Measurements from ENCODE around the gene CHRNB2. TPM values are rescaled to one million over a fixed set of nuclear protein-coding genes. Genes with fewer than 3 reads are reported as not detected.
"Not testable (repeated sequence)": the region's sequence is repeated elsewhere in the genome, so short reads cannot be mapped to it uniquely, and the experiment has no call there.

Gene CHRNB2
- total RNA-seq (2014; rRNA removed; shearing (Covaris generic)): 0.82 and 1.5 TPM in 2 replicates
- polyA plus RNA-seq (2015; cell fraction: cytosol; rRNA removed): 1.1 and 2.6 TPM in 2 replicates
- 1.1 and 2.1 TPM in 2 replicates for polyA plus RNA-seq (2015; cell fraction: nucleus; rRNA removed)

DNA sequence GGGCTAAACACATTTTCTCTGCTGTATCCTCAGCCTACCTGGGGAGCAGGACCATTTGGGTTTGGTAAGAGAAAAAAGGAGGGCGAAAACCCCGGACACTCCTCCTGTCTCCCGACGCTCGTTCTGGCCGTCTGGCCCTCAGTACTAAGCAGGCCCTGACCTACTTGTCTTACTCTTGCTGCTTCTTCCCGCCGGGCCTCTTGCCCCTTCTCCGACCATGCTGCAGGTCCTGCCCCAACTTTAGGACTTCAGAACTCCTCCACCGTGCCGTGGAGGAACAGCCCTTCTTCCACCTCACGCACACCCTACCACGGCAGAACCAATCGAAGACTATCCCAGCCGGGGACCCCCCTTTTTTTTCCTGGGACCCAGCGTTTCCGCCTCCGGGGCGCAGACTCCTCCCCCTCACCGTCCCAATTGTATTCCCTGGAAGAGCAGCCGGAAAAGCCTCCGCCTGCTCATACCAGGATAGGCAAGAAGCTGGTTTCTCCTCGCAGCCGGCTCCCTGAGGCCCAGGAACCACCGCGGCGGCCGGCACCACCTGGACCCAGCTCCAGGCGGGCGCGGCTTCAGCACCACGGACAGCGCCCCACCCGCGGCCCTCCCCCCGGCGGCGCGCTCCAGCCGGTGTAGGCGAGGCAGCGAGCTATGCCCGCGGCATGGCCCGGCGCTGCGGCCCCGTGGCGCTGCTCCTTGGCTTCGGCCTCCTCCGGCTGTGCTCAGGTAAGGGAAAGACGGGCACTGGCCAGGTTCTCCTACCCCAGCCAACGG lies at the start of gene CHRNB2:
Gene CHRNB2, plus strand, starts transcription at position 393 of the 771 bp plus-strand sequence. Its CDS starts 267 bp downstream, at position 660.
- in situ Hi-C loops (cut with HindIII; ENCODE audit: low pct_unique_long_range_greater_than_20kb, low sequenced_read_pairs): no loop called here
- peak; percentile 44 for DNase-seq (ENCODE audit: low read depth, low spot score)

GRCh38 chr1:154519591-154519991 lies 48.0 kb upstream of the CHRNB2 start:
- no peak for DNase-seq (ENCODE audit: low read depth, low spot score)
- in situ Hi-C loops (cut with HindIII; ENCODE audit: low pct_unique_long_range_greater_than_20kb, low sequenced_read_pairs): no loop called here

GRCh38 chr1:154520333-154520732 lies 47.2 kb upstream of the CHRNB2 start:
- in situ Hi-C loops (cut with HindIII; ENCODE audit: low pct_unique_long_range_greater_than_20kb, low sequenced_read_pairs): no loop called here
- DNase-seq (ENCODE audit: low read depth, low spot score): no peak

GRCh38 chr1:154521695-154522094 lies 45.9 kb upstream of the CHRNB2 start:
- no peak for DNase-seq (ENCODE audit: low read depth, low spot score)
- in situ Hi-C loops (cut with HindIII; ENCODE audit: low pct_unique_long_range_greater_than_20kb, low sequenced_read_pairs): no loop called here

- peak; percentile 88 for DNase-seq (ENCODE audit: low read depth, low spot score)
- in situ Hi-C loops (cut with HindIII; ENCODE audit: low pct_unique_long_range_greater_than_20kb, low sequenced_read_pairs): no loop called here
These were observed 42.7 kb upstream of the CHRNB2 start for GRCh38 chr1:154524881-154525280.

- peak; percentile 52 for DNase-seq (ENCODE audit: low read depth, low spot score)
- in situ Hi-C loops (cut with HindIII; ENCODE audit: low pct_unique_long_range_greater_than_20kb, low sequenced_read_pairs): no loop called here
These were observed 40.4 kb upstream of the CHRNB2 start for GRCh38 chr1:154527192-154527591.

DNA sequence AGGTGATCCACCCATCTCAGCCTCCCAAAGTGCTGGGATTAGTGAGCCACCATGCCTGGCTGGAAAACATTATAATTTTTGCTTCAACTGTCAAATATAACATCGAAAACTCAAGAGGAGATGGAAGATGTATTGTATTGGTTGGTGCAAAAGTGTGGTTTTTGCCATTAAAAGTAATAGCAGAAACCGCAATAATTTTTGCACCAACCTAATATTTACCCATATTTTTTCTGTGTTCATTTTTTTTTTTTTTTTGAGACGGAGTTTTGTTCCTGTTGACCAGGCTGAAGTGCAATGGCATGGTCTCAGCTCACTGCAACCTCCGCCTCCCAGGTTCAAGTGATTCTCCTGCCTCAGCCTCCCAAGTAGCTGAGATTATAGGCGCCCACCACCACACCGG lies 38.3 kb upstream of the CHRNB2 start:
- in situ Hi-C loops (cut with HindIII; ENCODE audit: low pct_unique_long_range_greater_than_20kb, low sequenced_read_pairs): no loop called here
- no peak for DNase-seq (ENCODE audit: low read depth, low spot score)

- in situ Hi-C loops (cut with HindIII; ENCODE audit: low pct_unique_long_range_greater_than_20kb, low sequenced_read_pairs); DNase-seq (ENCODE audit: low read depth, low spot score): not testable (repeated sequence)
These were observed 35.6 kb upstream of the CHRNB2 start for GRCh38 chr1:154531950-154532349.

GRCh38 chr1:154533952-154534844 lies 33.4 kb upstream of the CHRNB2 start:
- in situ Hi-C loops (cut with HindIII; ENCODE audit: low pct_unique_long_range_greater_than_20kb, low sequenced_read_pairs): no loop called here
- peak; percentile 76 for DNase-seq (ENCODE audit: low read depth, low spot score)

DNA sequence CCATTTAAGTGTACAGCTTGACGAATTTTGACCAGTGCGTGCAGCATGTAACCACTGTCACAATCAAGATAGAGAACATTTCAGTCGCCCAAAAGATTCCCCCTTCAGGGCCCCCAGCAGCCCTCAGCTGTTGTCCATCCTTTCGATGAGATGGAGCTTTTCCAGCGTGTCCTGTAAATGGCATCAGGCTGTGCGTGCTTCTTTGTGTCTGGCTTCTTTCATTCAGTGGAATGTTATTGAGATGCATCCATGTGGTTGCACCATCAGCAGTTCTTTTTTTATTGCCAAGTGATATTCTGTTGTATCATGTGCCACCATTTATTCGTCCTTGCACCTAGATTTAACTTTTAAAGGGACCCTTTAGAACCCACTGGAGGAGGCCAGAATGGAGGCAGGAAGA lies 31.0 kb upstream of the CHRNB2 start:
- no peak for DNase-seq (ENCODE audit: low read depth, low spot score)
- in situ Hi-C loops (cut with HindIII; ENCODE audit: low pct_unique_long_range_greater_than_20kb, low sequenced_read_pairs): no loop called here

GRCh38 chr1:154539486-154540483 lies 27.8 kb upstream of the CHRNB2 start:
- no peak for DNase-seq (ENCODE audit: low read depth, low spot score)
- in situ Hi-C loops (cut with HindIII; ENCODE audit: low pct_unique_long_range_greater_than_20kb, low sequenced_read_pairs): no loop called here

- DNase-seq (ENCODE audit: low read depth, low spot score): no peak
- in situ Hi-C loops (cut with HindIII; ENCODE audit: low pct_unique_long_range_greater_than_20kb, low sequenced_read_pairs): no loop called here
These were observed 26.3 kb upstream of the CHRNB2 start for GRCh38 chr1:154541231-154541630.

GRCh38 chr1:154546264-154547063 lies 21.1 kb upstream of the CHRNB2 start:
- peak; percentile 93 for DNase-seq (ENCODE audit: low read depth, low spot score)
- in situ Hi-C loops (cut with HindIII; ENCODE audit: low pct_unique_long_range_greater_than_20kb, low sequenced_read_pairs): no loop called here

DNA sequence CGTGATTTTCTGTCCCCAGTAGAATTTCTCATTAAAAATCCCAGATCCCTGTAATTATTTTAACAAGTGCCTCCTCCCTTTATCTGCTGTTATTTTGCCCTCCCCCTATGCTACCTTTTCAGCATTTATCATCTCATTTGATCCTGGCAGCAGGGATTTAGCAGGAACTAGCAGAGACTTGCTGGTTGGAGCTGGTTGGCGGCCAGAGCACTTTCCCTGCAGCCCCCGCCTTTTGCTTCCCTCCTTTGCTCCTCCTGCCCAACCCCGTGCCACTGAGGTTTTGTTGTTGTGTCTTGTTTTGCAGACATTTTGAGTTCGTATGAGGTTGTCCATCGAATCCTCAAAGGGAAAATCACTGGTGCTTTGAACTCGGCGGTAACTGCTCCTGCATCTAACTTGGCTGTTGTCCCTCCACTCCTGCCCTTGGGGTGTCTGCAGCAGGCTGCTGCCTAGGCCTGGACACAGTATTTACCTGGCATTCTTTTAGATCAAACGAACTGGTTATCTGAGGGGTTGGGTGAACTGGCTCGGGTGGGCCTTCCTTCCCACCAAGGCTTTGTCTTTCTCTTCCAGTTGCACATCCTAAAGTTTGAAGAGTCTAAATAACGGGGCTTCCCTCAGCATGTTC lies 20.4 kb upstream of the CHRNB2 start:
- no peak for DNase-seq (ENCODE audit: low read depth, low spot score)
- in situ Hi-C loops (cut with HindIII; ENCODE audit: low pct_unique_long_range_greater_than_20kb, low sequenced_read_pairs): no loop called here

DNA sequence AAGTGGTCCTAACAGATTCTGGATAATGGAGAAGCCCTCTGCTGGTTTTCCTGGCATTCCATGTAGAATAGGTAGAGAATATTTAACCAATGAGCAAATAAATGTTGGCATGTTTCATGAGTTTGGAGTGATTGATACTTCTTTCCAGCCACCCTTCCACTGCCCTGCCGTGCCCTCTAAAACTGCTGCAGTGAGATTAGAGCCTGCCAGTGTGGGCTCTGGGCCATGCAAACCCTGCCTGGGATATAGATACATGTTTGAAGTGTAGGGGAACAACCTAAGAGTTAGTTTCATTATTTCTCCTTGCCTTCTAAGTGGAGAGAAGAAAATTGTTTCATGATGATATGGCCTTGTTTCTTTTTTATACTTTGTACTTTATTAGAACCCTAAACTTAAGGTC lies 19.6 kb upstream of the CHRNB2 start:
- in situ Hi-C loops (cut with HindIII; ENCODE audit: low pct_unique_long_range_greater_than_20kb, low sequenced_read_pairs): no loop called here

DNA sequence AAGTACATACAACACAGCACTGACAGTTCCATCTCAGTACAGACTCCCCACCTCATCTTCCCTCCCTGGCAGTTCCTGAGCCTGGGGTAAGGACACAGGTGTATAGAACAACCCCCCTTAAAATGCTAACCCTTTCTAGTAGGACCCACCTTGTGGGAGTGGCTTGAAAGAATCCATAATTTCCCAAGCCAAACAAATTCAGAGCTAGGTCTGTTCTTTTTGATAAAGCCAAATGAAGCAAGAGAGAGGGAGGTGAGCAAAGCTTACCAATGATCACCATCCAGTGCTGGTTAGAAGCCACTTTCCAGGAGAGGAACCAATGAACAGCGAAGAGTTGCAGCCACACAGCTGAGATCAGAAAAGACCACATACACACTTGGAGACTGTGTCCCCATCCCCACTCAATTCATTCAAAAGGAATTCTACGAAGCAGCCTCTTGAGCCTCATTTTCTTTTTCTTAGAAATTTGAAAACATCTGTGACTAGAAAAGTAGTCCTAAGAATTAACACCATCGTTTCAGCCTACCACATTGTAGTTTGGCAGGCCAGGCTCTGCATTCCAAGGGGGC lies 18.3 kb upstream of the CHRNB2 start:
- in situ Hi-C loops (cut with HindIII; ENCODE audit: low pct_unique_long_range_greater_than_20kb, low sequenced_read_pairs): no loop called here
- DNase-seq (ENCODE audit: low read depth, low spot score): no peak

More for the DNA sequence above, 19.6 kb upstream of the CHRNB2 start:
- DNase-seq (ENCODE audit: low read depth, low spot score): no peak
